Measurements from ENCODE around the gene GTF3C6. TPM values are rescaled to one million over a fixed set of nuclear protein-coding genes. Genes with fewer than 3 reads are reported as not detected.

The GTF3C6 gene
- total and polyA plus RNA-seq, 2 of the 13 experiments (the other 11 are each of a cell fraction or from before 2014, with no cell fraction given), result 21.6 to 160 TPM

GRCh38 chr6:110958329-110959192 is at the start of gene GTF3C6 (continued):
- peak; percentile 94 for TF ChIP-seq ZNF280B (CRISPR knock-in tag; IDR thresholded peaks at IDR 0.05; ENCODE audit: borderline replicate concordance)
- peak; percentile 71 for TF ChIP-seq ELF1 (CRISPR knock-in tag; IDR thresholded peaks at IDR 0.05)
- peak; percentile 66; the same call in 1 of the 2 replicates for TF ChIP-seq HMG20A (CRISPR knock-in tag; IDR thresholded peaks at IDR 0.05; ENCODE audit: borderline replicate concordance)
- peak; percentile 77; the same call in 1 of the 2 replicates for TF ChIP-seq ZNF546 (CRISPR knock-in tag; conservative IDR thresholded peaks at IDR 0.05)
- no peak for TF ChIP-seq TCF7L2 (IDR thresholded peaks at IDR 0.05; ENCODE audit: low read depth, low read length)
- TF ChIP-seq BCL6 (CRISPR knock-in tag; IDR thresholded peaks at IDR 0.05), result peak; percentile 47; the same call in 1 of the 2 replicates
- no peak for TF ChIP-seq ZNF30 (CRISPR knock-in tag; IDR thresholded peaks at IDR 0.05)
- TF ChIP-seq EHMT2 (IDR thresholded peaks at IDR 0.05; ENCODE audit: borderline replicate concordance, low read depth, low read length), result no peak
- TF ChIP-seq, protein P1, sequence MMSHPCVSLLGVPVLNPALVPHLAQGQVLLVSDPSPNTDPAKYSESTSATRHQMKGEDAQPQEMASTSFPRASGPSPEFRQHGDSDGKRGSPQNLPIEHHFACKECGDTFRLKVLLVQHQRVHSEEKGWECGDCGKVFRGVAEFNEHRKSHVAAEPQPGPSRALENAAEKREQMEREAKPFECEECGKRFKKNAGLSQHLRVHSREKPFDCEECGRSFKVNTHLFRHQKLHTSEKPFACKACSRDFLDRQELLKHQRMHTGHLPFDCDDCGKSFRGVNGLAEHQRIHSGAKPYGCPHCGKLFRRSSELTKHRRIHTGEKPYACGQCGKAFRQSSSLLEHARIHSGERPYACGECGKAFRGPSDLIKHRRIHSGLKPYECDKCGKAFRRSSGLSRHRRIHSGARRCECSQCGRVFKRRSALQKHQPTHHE (CRISPR knock-in tag; IDR thresholded peaks at IDR 0.05; ENCODE audit: borderline replicate concordance), result peak; percentile 32; the same call in 1 of the 2 replicates
- peak; percentile 51; the same call in 1 of the 2 replicates for TF ChIP-seq KDM5A (IDR thresholded peaks at IDR 0.05; ENCODE audit: borderline replicate concordance, low read length)
- TF ChIP-seq, protein P2, sequence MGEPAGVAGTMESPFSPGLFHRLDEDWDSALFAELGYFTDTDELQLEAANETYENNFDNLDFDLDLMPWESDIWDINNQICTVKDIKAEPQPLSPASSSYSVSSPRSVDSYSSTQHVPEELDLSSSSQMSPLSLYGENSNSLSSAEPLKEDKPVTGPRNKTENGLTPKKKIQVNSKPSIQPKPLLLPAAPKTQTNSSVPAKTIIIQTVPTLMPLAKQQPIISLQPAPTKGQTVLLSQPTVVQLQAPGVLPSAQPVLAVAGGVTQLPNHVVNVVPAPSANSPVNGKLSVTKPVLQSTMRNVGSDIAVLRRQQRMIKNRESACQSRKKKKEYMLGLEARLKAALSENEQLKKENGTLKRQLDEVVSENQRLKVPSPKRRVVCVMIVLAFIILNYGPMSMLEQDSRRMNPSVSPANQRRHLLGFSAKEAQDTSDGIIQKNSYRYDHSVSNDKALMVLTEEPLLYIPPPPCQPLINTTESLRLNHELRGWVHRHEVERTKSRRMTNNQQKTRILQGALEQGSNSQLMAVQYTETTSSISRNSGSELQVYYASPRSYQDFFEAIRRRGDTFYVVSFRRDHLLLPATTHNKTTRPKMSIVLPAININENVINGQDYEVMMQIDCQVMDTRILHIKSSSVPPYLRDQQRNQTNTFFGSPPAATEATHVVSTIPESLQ (CRISPR knock-in tag; conservative IDR thresholded peaks at IDR 0.05), result peak; percentile 94
- TF ChIP-seq, protein P3, sequence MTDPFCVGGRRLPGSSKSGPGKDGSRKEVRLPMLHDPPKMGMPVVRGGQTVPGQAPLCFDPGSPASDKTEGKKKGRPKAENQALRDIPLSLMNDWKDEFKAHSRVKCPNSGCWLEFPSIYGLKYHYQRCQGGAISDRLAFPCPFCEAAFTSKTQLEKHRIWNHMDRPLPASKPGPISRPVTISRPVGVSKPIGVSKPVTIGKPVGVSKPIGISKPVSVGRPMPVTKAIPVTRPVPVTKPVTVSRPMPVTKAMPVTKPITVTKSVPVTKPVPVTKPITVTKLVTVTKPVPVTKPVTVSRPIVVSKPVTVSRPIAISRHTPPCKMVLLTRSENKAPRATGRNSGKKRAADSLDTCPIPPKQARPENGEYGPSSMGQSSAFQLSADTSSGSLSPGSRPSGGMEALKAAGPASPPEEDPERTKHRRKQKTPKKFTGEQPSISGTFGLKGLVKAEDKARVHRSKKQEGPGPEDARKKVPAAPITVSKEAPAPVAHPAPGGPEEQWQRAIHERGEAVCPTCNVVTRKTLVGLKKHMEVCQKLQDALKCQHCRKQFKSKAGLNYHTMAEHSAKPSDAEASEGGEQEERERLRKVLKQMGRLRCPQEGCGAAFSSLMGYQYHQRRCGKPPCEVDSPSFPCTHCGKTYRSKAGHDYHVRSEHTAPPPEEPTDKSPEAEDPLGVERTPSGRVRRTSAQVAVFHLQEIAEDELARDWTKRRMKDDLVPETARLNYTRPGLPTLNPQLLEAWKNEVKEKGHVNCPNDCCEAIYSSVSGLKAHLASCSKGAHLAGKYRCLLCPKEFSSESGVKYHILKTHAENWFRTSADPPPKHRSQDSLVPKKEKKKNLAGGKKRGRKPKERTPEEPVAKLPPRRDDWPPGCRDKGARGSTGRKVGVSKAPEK (CRISPR knock-in tag; IDR thresholded peaks at IDR 0.05; ENCODE audit: borderline replicate concordance), result peak; percentile 68; the same call in 1 of the 2 replicates
- TF ChIP-seq HOXA5 (CRISPR knock-in tag; IDR thresholded peaks at IDR 0.05), result peak; percentile 80
- TF ChIP-seq THAP7 (CRISPR knock-in tag; IDR thresholded peaks at IDR 0.05), result peak; percentile 63; the same call in 1 of the 2 replicates
- TF ChIP-seq ZNF251 (CRISPR knock-in tag; IDR thresholded peaks at IDR 0.05), result no peak
- no peak for TF ChIP-seq ZNF652 (CRISPR knock-in tag; IDR thresholded peaks at IDR 0.05; ENCODE audit: borderline replicate concordance, low read depth)
- no peak for TF ChIP-seq ZFP36 (IDR thresholded peaks at IDR 0.05; ENCODE audit: borderline replicate concordance, low read depth, low read length, partially characterized antibody)
- 0 out of 2 replicates have a peak, but pooled peaks have one; percentile 52 for TF ChIP-seq ZNF530 (CRISPR knock-in tag; IDR thresholded peaks at IDR 0.05; ENCODE audit: low read depth)
- TF ChIP-seq NR3C1 (CRISPR knock-in tag; IDR thresholded peaks at IDR 0.05), result no peak
- TF ChIP-seq SRY (CRISPR knock-in tag; IDR thresholded peaks at IDR 0.05), result peak; percentile 82
- no peak for TF ChIP-seq RAD51 (IDR thresholded peaks at IDR 0.05; ENCODE audit: borderline replicate concordance)
